BLaER1 (cell line): ENCODE measurements around the gene SNX21.
"Not testable (repeated sequence)": the region's sequence is repeated elsewhere in the genome, so short reads cannot be mapped to it uniquely, and the experiment has no call there.

Source experiments
- H3K27ac ChIP-seq: shearing (Covaris generic); formaldehyde crosslinking; 2 replicates; pipeline ENCODE4 v1.8.1; 2022
- H3K27me3 ChIP-seq: shearing (Covaris generic); formaldehyde crosslinking; 2 replicates; pipeline ENCODE4 v1.8.1; 2022
- H3K36me3 ChIP-seq: shearing (Covaris generic); formaldehyde crosslinking; 2 replicates; pipeline ENCODE4 v1.8.1; 2022
- H3K4me1 ChIP-seq: shearing (Covaris generic); formaldehyde crosslinking; 2 replicates; pipeline ENCODE4 v1.8.1; 2022
- H3K4me2 ChIP-seq: shearing (Covaris generic); formaldehyde crosslinking; 2 replicates; pipeline ENCODE4 v1.8.1; 2022
- H3K4me3 ChIP-seq: shearing (Covaris generic); formaldehyde crosslinking; 2 replicates; pipeline ENCODE4 v1.8.1; 2022
- H3K9ac ChIP-seq: shearing (Covaris generic); formaldehyde crosslinking; 2 replicates; pipeline ENCODE4 v1.8.1; 2022
- H3K9me3 ChIP-seq: shearing (Covaris generic); formaldehyde crosslinking; 2 replicates; pipeline ENCODE4 v1.8.1; 2022
- H4K20me1 ChIP-seq: shearing (Covaris generic); formaldehyde crosslinking; 2 replicates; pipeline ENCODE4 v1.8.1; 2022
- Cebpa-rat ChIP-seq: shearing (Covaris generic); IDR thresholded peaks from 2 replicates; pipeline ENCODE4 v1.8.1; 2022

The SNX21 gene, protein sequence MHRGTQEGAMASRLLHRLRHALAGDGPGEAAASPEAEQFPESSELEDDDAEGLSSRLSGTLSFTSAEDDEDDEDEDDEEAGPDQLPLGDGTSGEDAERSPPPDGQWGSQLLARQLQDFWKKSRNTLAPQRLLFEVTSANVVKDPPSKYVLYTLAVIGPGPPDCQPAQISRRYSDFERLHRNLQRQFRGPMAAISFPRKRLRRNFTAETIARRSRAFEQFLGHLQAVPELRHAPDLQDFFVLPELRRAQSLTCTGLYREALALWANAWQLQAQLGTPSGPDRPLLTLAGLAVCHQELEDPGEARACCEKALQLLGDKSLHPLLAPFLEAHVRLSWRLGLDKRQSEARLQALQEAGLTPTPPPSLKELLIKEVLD

DNA sequence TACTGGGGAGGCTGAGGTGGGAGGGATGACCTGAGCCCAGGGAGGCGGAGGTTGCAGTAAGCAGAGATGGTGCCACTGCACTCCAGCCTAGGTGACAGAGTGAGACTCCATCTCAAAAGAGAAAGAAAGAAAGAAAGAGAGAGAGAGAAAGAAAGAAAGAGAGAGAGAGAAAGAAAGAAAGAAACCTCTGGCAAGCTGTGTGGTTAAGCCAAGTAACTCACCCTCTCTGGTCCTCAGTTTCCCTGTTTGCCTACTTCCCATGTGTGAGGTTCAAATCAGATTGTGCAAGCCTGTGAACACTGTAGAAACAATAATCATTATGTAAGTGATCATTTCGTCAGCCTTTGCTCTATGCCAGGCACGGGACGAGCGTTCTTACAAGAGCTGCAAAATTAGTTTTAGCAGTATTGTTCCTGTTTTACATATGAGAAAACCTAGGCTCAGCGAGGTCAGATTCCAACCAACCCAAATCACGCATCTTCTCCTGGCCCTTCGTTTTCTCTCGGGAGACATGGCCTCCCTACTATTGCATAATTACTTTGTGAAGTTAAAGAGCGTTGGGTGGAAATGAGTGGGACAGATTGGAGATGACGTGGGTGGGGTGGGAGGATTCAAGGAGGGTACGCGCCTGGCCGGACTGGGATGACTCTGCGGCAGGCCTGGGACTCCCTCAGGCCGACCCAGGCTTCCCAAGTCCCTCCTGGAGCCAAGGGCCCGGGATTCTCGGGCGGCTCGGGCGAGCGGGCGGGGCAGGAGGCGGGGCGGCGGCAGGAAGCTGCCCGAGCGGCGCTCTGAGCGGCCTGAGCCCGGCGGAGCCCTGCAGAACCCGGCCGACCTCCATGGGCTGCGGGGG lies at the start of gene SNX21:
SNX21 (plus strand) TSS at position 770 of the 853 bp plus-strand sequence. CDS start 121 bp downstream, outside the sequence.
- peak; percentile 55; the same call in 1 of the 2 replicates for TF ChIP-seq Cebpa-rat
- Histone ChIP-seq H3K9ac (peak within 1 kb of the TSS; percentile 50), H4K20me1 (0 out of 2 replicates have a peak, but pooled peaks cover 4% of the 10 kb centered on the region), H3K9me3 (no peaks in the 10 kb centered on the region), H3K27me3 (peaks cover 32% of the 10 kb centered on the region), H3K4me1 (peaks cover 14% of the 10 kb centered on the region), H3K4me2 (peak within 1 kb of the TSS; percentile 95), H3K36me3 (no peaks in the 10 kb centered on the region), H3K27ac (no peak within 1 kb of the TSS), H3K4me3 (peak within 1 kb of the TSS; percentile 66)

DNA sequence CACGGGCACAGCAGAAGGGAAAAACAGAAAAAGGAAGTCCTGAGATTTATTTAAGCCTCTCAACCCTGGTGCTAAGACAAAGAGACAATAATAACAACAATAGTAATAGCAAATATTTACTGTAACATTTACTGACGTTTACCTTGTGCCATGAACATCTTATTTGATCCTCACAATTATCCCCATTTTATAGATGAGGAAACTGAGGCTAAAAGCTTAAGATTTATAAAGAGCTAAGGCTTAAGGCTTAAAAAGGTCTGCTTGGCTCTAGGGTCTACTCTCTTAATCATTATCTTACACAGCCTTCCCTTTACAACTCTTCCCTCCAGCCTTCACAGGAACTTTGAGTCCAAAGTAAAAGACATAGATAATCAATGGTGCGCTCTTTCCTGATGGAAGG lies 45.2 kb upstream of the SNX21 start:
- no peak overlapping the region for H3K4me2 ChIP-seq
- H3K4me3 ChIP-seq: no peak overlapping the region
- H3K27ac ChIP-seq: no peak overlapping the region
- no peaks in the 10 kb centered on the region for H3K9me3 ChIP-seq
- H3K9ac ChIP-seq: no peak overlapping the region
- no peak for TF ChIP-seq Cebpa-rat
- H3K27me3 ChIP-seq: no peaks in the 10 kb centered on the region
- H4K20me1 ChIP-seq: no peaks in the 10 kb centered on the region
- H3K4me1 ChIP-seq: peaks cover 26% of the 10 kb centered on the region
- 0 out of 2 replicates have a peak, but pooled peaks cover 2% of the 10 kb centered on the region for H3K36me3 ChIP-seq

DNA sequence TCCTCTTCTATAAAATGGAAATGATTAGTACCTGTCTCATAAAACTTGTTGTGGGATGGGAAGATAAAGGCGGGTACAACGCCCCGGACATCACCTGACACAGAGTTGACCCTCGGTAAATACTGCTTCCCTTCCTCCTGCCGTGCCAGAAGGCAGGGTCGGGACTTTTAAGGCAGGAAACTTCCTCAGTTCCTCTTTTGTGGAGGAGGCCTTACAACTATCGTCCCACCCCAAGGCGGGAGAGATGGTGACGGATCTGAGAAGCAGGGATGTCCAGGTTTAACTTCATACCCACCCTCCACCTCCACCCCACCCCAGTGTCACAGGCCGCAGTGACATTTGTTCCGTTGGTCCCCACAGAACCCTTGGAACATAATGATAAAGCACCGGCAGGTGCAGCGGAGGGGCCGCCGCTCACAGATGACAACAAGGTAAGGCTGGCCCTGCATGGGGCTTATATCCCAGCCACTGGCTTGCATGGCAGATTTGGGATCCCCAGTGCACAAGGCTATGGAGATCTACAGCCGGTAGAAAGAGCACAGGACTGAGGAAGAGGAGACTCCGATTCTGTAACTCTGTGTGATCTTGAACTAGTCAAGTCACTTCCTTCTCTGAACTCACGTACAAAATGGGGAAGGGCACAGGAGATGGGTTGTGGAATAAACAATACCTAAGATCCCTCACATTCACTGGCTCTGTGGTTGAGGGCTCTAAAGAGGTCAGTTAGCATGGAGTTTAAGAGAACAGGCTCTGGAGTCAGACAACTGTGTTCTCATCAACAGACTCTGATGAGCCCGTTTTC lies 41.1 kb upstream of the SNX21 start:
- TF ChIP-seq Cebpa-rat: no peak
- Histone ChIP-seq H3K27me3 (no peaks in the 10 kb centered on the region), H3K9ac (peak overlapping the region; percentile 88), H3K36me3 (peaks cover 38% of the 10 kb centered on the region), H3K4me1 (peaks cover 13% of the 10 kb centered on the region), H4K20me1 (no peaks in the 10 kb centered on the region), H3K27ac (peak overlapping the region; percentile 85), H3K9me3 (no peaks in the 10 kb centered on the region), H3K4me2 (peak overlapping the region; percentile 91), H3K4me3 (peak overlapping the region; percentile 90)

DNA sequence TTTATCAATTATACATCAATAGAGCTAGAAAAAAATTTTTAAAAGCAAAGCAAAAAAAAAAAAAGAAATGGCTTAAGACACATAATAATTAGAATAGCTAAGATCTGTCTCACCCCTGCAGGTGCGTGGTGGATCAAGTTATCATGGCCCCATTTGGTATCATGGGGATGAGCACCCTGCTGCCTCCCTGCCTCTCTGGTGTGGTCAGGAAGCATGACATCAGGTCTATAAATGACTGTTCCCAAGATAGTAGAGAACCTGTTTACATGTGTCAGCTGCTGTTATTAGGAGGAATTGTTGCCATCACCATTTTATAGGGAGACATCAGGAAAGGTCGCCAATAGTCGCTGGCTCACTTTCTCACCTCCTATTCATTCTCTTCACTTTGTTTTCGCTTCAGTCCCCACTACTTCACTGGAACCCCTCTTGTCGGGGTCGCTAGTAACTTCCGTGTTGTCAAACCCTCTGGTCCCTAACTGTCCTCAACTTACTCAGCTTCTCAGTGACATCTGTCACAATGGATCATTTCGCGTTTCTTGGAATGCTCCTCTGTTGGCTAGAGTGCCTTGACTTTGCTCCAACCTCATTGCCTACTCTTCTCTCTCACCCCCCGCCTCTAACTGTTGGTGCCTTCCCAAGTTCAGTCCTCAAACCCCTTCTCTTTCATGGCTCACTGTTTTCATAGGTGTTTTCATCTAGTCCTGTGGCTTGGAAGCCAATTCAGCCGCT lies 37.1 kb upstream of the SNX21 start:
- H3K27ac ChIP-seq: no peak overlapping the region
- H4K20me1 ChIP-seq: no peaks in the 10 kb centered on the region
- H3K36me3 ChIP-seq: peaks cover 47% of the 10 kb centered on the region
- no peaks in the 10 kb centered on the region for H3K9me3 ChIP-seq
- H3K4me3 ChIP-seq: no peak overlapping the region
- no peak for TF ChIP-seq Cebpa-rat
- no peak overlapping the region for H3K4me2 ChIP-seq
- H3K27me3 ChIP-seq: no peaks in the 10 kb centered on the region
- H3K4me1 ChIP-seq: peaks cover 13% of the 10 kb centered on the region
- no peak overlapping the region for H3K9ac ChIP-seq

DNA sequence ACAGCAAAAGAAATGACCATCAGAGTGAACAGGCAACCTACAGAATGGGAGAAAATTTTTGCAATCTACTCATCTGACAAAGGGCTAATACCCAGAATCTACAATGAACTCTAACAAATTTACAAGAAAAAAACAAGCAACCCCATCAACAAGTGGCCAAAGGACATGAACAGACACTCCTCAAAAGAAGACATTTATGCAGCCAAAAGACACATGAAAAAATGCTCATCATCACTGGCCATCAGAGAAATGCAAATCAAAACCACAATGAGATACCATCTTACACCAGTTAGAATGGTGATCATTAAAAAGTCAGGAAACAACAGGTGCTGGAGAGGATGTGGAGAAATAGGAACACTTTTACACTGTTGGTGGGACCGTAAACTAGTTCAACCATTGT lies 36.1 kb upstream of the SNX21 start:
- Histone ChIP-seq H3K36me3 (peaks cover 57% of the 10 kb centered on the region), H3K4me1 (peaks cover 10% of the 10 kb centered on the region)
- not testable (repeated sequence) for H3K9me3 ChIP-seq, H3K4me3 ChIP-seq, H3K9ac ChIP-seq, H3K27me3 ChIP-seq, H4K20me1 ChIP-seq, H3K27ac ChIP-seq, H3K4me2 ChIP-seq

DNA sequence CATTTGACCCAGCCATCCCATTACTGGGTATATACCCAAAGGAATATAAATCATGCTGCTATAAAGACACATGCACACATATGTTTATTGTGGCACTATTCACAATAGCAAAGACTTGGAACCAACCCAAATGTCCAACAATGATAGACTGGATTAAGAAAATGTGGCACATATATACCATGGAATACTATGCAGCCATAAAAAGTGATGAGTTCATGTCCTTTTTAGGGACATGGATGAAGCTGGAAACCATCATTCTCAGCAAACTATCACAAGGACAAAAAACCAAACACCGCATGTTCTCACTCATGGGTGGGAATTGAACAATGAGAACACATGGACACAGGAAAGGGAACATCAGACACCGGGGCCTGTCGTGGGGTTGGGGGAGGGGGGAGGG lies 35.6 kb upstream of the SNX21 start:
- H3K9me3 ChIP-seq, H3K4me2 ChIP-seq, H3K27me3 ChIP-seq, H3K4me3 ChIP-seq, H3K9ac ChIP-seq, H3K4me1 ChIP-seq, H3K27ac ChIP-seq, H4K20me1 ChIP-seq: not testable (repeated sequence)
- H3K36me3 ChIP-seq: peaks cover 62% of the 10 kb centered on the region

DNA sequence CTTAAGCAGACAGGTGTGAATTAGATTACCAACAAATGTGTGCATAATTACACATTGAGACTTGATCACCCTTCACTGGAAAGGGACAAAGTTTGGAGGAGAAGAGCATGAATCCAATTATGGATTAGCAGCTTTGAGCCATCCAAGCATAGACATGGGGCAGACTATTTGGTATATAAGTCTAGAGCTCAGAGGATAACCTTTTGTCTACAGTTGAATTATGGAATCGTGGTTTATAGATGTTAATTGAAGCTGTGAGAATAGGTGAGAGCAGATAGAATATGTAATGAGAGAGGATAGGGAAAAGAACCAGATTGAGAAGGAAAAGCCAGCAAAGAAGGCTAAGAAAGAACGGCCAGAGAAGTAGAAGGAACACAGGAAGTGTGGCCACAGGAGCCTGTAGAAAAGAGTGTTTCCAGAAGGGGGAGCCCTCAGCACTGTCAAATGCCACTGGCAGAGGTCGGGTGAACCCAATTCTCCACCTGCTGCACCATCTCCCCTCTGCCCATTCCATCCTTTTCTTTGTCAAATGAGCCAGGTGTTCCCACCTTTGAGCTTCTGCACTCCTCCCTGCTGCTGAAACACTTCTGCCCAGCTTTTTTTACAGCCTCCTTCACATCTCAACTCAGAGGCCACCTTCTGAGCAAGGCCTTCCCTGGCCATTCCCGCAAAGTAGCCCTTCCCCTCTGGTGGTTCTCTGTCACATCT lies 34.5 kb upstream of the SNX21 start:
- H3K4me1 ChIP-seq: no peaks in the 10 kb centered on the region
- no peak overlapping the region for H3K4me2 ChIP-seq
- no peaks in the 10 kb centered on the region for H3K9me3 ChIP-seq
- no peak overlapping the region for H3K4me3 ChIP-seq
- no peak for TF ChIP-seq Cebpa-rat
- H3K27me3 ChIP-seq: no peaks in the 10 kb centered on the region
- H3K9ac ChIP-seq: no peak overlapping the region
- no peaks in the 10 kb centered on the region for H4K20me1 ChIP-seq
- no peak overlapping the region for H3K27ac ChIP-seq
- peaks cover 63% of the 10 kb centered on the region for H3K36me3 ChIP-seq

DNA sequence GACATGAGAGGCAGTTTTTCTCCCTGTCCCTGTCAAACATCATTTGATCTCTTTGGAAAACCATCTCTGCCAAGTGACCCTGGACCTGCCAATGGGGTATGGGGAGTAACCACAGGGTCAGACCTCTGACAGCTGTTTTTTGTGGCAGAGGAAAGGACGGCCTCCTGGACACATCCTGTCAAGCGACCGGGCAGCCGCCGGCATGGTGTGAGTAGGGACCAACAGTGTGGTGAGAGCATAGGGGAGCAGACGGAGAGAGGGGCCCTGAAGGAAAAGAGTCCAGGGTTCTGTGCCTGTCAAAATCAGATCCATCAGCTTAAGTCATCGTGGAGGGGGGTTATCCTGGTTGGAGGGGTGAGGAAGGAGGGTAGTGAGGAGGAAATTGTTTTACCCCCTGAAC lies 31.7 kb upstream of the SNX21 start:
- no peak overlapping the region for H3K4me2 ChIP-seq
- no peaks in the 10 kb centered on the region for H3K4me1 ChIP-seq
- H3K27ac ChIP-seq: no peak overlapping the region
- no peaks in the 10 kb centered on the region for H3K27me3 ChIP-seq
- H4K20me1 ChIP-seq: no peaks in the 10 kb centered on the region
- H3K9me3 ChIP-seq: no peaks in the 10 kb centered on the region
- no peak overlapping the region for H3K9ac ChIP-seq
- no peak for TF ChIP-seq Cebpa-rat
- peaks cover 65% of the 10 kb centered on the region for H3K36me3 ChIP-seq
- no peak overlapping the region for H3K4me3 ChIP-seq
